Astrocyte (in vitro differentiated cells and primary cell): ENCODE data around the gene UBE2E2.

Source experiments
- EZH2 ChIP-seq: IDR thresholded peaks from 2 replicates; pipeline ENCODE4 v1.6.1; 2012; ENCODE audit warnings: mild to moderate bottlenecking, low read length, inconsistent platforms; ENCODE audit not compliant: insufficient read depth
- TF ChIP-seq, protein P1 (sequence below): IDR thresholded peaks from 2 replicates; pipeline ENCODE4 v1.5.1; 2011; ENCODE audit warnings: low read depth, mild to moderate bottlenecking, inconsistent platforms, low read length, moderate library complexity; ENCODE audit not compliant: insufficient read depth

GRCh38 chr3:23271876-23272741 lies 69.0 kb downstream of the UBE2E2 start:
- TF ChIP-seq, protein P1, sequence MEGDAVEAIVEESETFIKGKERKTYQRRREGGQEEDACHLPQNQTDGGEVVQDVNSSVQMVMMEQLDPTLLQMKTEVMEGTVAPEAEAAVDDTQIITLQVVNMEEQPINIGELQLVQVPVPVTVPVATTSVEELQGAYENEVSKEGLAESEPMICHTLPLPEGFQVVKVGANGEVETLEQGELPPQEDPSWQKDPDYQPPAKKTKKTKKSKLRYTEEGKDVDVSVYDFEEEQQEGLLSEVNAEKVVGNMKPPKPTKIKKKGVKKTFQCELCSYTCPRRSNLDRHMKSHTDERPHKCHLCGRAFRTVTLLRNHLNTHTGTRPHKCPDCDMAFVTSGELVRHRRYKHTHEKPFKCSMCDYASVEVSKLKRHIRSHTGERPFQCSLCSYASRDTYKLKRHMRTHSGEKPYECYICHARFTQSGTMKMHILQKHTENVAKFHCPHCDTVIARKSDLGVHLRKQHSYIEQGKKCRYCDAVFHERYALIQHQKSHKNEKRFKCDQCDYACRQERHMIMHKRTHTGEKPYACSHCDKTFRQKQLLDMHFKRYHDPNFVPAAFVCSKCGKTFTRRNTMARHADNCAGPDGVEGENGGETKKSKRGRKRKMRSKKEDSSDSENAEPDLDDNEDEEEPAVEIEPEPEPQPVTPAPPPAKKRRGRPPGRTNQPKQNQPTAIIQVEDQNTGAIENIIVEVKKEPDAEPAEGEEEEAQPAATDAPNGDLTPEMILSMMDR = no peak
- TF ChIP-seq EZH2 = no peak
